ENCODE results near the gene TRIL. TPM values are rescaled to one million over a fixed set of nuclear protein-coding genes. Genes with fewer than 3 reads are reported as not detected.

Gene TRIL
- total and polyA plus RNA-seq, 2 experiments from 2014 or later, result 2.5 to 4.6 TPM

GRCh38 chr7:28937103-28937502, 21.0 kb downstream of the TRIL start:
- 65% methylated on average over 6 of the region's 6 CpGs for WGBS (ENCODE audit: low lambda C conversion rate, missing lambda C conversion rate)
- H2AFZ ChIP-seq, result no peak overlapping the region
- H3K9me2 ChIP-seq (replicated peaks; ENCODE audit: insufficient read depth), result no peaks in the 10 kb centered on the region
- TF ChIP-seq EZH2 (IDR thresholded peaks at IDR 0.05; ENCODE audit: borderline replicate concordance) (no peak), EZH2phosphoT487 (IDR thresholded peaks at IDR 0.05; ENCODE audit: low read depth, severe bottlenecking, unreplicated experiment) (no peak), CTCF (IDR thresholded peaks at IDR 0.05; ENCODE audit: poor library complexity) (no peak)
- no peak for DNase-seq (ENCODE audit: low spot score)
- H3K79me2 ChIP-seq, result no peaks in the 10 kb centered on the region
- no peak overlapping the region for H3K4me2 ChIP-seq
- H3K9me3 ChIP-seq (ENCODE audit: low read depth), result no peaks in the 10 kb centered on the region
- no peaks in the 10 kb centered on the region for H4K20me1 ChIP-seq (ENCODE audit: insufficient read depth, poor library complexity, severe bottlenecking)
- H3K4me1 ChIP-seq (ENCODE audit: insufficient read depth), result peaks cover 5% of the 10 kb centered on the region
- H3K36me3 ChIP-seq (replicated peaks; ENCODE audit: insufficient read depth, low read depth), result no peaks in the 10 kb centered on the region
- no peaks in the 10 kb centered on the region for H3K27me3 ChIP-seq
- H3K4me3 ChIP-seq, result no peak overlapping the region
- H3K27ac ChIP-seq, result no peak overlapping the region

- no peaks in the 10 kb centered on the region for H3K27me3 ChIP-seq
- no peaks in the 10 kb centered on the region for H3K9me2 ChIP-seq (replicated peaks; ENCODE audit: insufficient read depth)
- TF ChIP-seq EZH2phosphoT487 (IDR thresholded peaks at IDR 0.05; ENCODE audit: low read depth, severe bottlenecking, unreplicated experiment) (no peak), EZH2 (IDR thresholded peaks at IDR 0.05; ENCODE audit: borderline replicate concordance) (no peak), CTCF (IDR thresholded peaks at IDR 0.05; ENCODE audit: poor library complexity) (no peak)
- no peaks in the 10 kb centered on the region for H3K36me3 ChIP-seq (replicated peaks; ENCODE audit: insufficient read depth, low read depth)
- no peaks in the 10 kb centered on the region for H3K9me3 ChIP-seq (ENCODE audit: low read depth)
- no peak for DNase-seq (ENCODE audit: low spot score)
- H2AFZ ChIP-seq, result no peak overlapping the region
- H4K20me1 ChIP-seq (ENCODE audit: insufficient read depth, poor library complexity, severe bottlenecking), result no peaks in the 10 kb centered on the region
- peak overlapping the region; percentile 6 for H3K27ac ChIP-seq
- H3K4me2 ChIP-seq, result peak overlapping the region; percentile 66
- H3K4me3 ChIP-seq, result no peak overlapping the region
- WGBS (ENCODE audit: low lambda C conversion rate, missing lambda C conversion rate), result 81% methylated on average over 2 of the region's 2 CpGs
- H3K4me1 ChIP-seq (ENCODE audit: insufficient read depth), result peaks cover 5% of the 10 kb centered on the region
- H3K79me2 ChIP-seq, result no peaks in the 10 kb centered on the region
Measured at GRCh38 chr7:28933846-28934320, 24.2 kb downstream of the TRIL start.

GRCh38 chr7:28931565-28931964, 26.6 kb downstream of the TRIL start:
- 82% methylated on average over 3 of the region's 3 CpGs for WGBS (ENCODE audit: low lambda C conversion rate, missing lambda C conversion rate)
- H3K27ac ChIP-seq, result no peak overlapping the region

More at GRCh38 chr7:28931565-28931964, 26.6 kb downstream of the TRIL start:
- TF ChIP-seq EZH2 (IDR thresholded peaks at IDR 0.05; ENCODE audit: borderline replicate concordance) (no peak), CTCF (IDR thresholded peaks at IDR 0.05; ENCODE audit: poor library complexity) (no peak), EZH2phosphoT487 (IDR thresholded peaks at IDR 0.05; ENCODE audit: low read depth, severe bottlenecking, unreplicated experiment) (no peak)
- H3K9me2 ChIP-seq (replicated peaks; ENCODE audit: insufficient read depth), result no peaks in the 10 kb centered on the region
- H3K36me3 ChIP-seq (replicated peaks; ENCODE audit: insufficient read depth, low read depth), result no peaks in the 10 kb centered on the region
- H3K79me2 ChIP-seq, result no peaks in the 10 kb centered on the region
- H2AFZ ChIP-seq, result no peak overlapping the region
- H3K27me3 ChIP-seq, result no peaks in the 10 kb centered on the region
- peaks cover 5% of the 10 kb centered on the region for H3K4me1 ChIP-seq (ENCODE audit: insufficient read depth)
- no peak overlapping the region for H3K4me3 ChIP-seq
- H4K20me1 ChIP-seq (ENCODE audit: insufficient read depth, poor library complexity, severe bottlenecking), result no peaks in the 10 kb centered on the region
- DNase-seq (ENCODE audit: low spot score), result no peak
- H3K9me3 ChIP-seq (ENCODE audit: low read depth), result no peaks in the 10 kb centered on the region
- H3K4me2 ChIP-seq, result no peak overlapping the region

Measured in hepatocyte (in vitro differentiated cells).